GM18520 (cell line): Measurements from ENCODE around the gene CD163L1.
"Not testable (repeated sequence)": the region's sequence is repeated elsewhere in the genome, so short reads cannot be mapped to it uniquely, and the experiment has no call there.

ENCODE experiments used
- ATAC-seq: cut with Tn5 transposase; IDR thresholded peaks from one replicate; pipeline ENCODE4 v1.9.1; 2021; ENCODE audit not compliant: unreplicated experiment

The CD163L1 gene

DNA sequence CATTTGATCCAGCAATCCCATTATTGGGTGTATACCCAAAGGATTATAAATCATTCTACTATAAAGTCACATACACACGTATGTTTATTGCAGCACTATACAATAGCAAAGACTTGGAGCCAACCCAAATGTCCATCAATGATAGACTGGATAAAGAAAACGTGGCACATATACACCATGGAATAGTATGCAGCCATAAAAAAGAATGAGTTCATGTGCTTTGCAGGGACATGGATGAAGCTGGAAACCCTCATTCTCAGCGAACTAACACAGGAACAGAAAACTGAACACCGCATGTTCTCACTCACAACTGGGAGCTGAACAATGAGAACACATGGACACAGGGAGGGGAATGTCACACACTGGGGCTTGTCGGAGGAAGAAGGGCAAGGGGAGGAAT, 106.2 kb downstream of the CD163L1 start:
- ATAC-seq: not testable (repeated sequence)

DNA sequence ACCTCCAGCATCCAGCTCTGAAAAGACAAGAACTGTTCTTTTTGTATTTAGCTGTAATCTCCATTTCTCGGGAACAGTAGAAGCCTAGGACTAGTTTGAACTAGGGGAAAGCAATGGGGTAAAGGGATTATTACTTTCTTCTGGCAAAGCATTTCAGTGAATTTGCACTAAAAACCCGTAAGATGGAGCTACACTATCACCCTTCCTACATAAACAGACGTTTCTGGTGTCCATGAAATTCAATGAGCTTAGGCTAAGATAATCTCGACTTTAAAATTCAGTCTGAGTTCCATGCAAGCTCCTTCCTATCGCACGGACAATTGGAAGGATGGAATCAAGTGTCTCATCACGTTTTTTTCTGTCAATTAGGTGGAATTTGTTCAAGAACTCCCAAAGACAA, 116.0 kb downstream of the CD163L1 start:
- no peak for ATAC-seq

DNA sequence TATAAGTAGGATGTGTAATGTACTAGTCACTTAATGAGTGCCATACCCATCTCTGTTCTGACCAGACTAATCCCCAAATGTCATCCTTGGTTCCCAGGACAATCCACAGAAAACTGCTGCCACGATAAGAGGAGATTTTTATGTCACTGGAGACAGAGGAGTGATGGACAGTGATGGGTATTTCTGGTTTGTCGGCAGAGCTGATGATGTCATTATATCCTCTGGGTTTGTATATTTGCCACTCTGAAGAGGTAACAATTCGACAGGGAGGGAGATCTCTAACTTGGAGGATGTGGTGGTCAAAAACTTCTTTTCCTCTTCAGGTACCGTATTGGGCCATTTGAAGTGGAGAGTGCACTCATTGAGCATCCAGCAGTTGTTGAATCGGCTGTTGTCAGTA, 119.8 kb downstream of the CD163L1 start:
- no peak for ATAC-seq

DNA sequence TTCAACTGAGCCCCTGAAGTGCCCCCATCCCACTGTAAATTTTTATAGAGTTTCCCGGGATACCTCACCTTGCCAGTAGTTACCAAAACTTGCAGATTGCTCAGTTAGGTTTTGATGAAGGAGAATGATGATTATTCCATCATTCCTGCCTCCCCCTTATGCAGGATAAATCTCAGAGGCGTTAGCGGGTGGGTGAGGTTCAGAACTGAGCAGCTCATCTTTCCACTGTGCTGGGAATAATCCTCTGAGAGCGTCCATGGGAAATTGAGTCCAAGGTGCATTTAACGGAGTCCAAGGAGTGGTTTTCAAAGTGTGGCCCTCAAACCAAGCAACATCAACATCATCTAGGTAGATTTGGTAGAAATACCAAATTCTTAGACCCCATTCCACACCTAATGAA, 121.4 kb downstream of the CD163L1 start:
- ATAC-seq: no peak

DNA sequence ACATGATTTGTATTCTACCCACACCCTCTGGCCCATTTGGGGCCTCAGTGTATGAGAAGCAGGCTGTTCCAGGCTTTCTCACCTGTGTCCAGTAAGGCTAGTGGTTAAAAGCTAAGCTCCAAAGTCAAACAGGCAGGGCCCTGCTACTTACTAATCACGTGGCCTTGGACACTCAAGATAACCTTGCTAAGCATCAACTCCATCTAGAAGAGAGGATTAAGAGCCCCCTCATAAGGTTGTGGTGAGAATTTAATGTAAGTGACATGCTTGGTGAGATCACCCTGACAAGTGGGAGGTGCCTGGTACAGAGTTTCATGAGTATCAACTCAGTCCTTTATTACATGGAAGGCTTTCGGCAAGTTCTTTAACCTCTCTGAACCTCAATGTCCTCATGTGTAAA, 122.3 kb downstream of the CD163L1 start:
- no peak for ATAC-seq

DNA sequence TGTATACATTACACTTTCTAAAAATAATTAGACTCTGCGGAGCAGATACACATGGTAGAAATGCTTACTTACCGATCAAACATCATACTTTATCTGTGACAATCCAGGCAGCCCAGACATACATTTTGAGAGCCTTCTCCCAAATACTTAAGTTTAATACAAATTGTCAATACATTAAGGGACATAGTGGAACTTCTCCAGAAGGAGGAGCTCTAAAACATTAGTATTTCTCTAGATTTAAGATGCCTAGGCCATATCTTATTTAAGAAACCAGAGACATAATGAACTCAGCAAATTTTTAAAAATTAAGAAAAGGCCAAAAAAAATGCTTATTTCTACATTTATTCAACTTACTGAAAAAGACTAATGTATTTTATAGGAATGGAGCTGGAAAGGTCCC, 124.0 kb downstream of the CD163L1 start:
- no peak for ATAC-seq

DNA sequence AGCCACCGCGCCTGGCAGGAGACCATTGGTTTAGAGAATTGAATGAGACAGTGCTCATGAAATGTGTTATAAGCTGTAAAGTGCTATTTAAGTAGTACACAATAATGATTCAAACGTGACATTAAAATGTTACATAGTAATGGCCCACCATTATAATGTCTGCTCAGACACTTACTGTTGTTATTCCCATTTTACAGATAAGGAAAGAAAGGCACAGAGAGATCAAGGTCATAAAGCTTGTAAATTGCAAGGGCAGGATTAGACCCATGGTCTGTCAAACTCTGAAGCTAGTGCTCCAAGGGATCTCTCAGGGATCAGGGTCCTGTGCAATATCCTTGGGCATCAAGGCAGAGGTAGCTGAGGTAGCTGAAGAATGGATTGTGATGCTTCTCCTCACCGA, 133.9 kb downstream of the CD163L1 start:
- no peak for ATAC-seq
